RCC 7860 (cell line): Measurements from ENCODE around the gene NME3.
"Not testable (repeated sequence)": the region's sequence is repeated elsewhere in the genome, so short reads cannot be mapped to it uniquely, and the experiment has no call there.

ENCODE experiments used
- DNase-seq: peaks from one replicate; pipeline ENCODE4 v3.0.0-alpha.2; 2015; ENCODE audit warnings: low spot score
- FAIRE-seq: peaks from 2 replicates; lab custom pipeline; 2012; peaks lifted over from hg19 to GRCh38; lab: Jason Lieb, UNC

Gene NME3

GRCh38 chr16:1771188-1771863 lies at the start of gene NME3:
TSS of gene NME3 (minus strand) at chr16:1771543. CDS start at chr16:1771534, 9 bp downstream.
- FAIRE-seq (no peak), DNase-seq (no peak)

GRCh38 chr16:1820946-1821290 lies 49.6 kb upstream of the NME3 start:
- no peak for FAIRE-seq

GRCh38 chr16:1820096-1820945 lies 49.0 kb upstream of the NME3 start:
- no peak for FAIRE-seq
- no peak for DNase-seq

More at GRCh38 chr16:1820946-1821290, 49.6 kb upstream of the NME3 start:
- no peak for DNase-seq

- DNase-seq (no peak), FAIRE-seq (no peak)
Measured at GRCh38 chr16:1819611-1820010, 48.3 kb upstream of the NME3 start.

GRCh38 chr16:1818873-1819525 lies 47.7 kb upstream of the NME3 start:
- DNase-seq (no peak), FAIRE-seq (no peak)

GRCh38 chr16:1818204-1818872 lies 47.0 kb upstream of the NME3 start:
- no peak for FAIRE-seq
- no peak for DNase-seq

GRCh38 chr16:1817716-1818115 lies 46.4 kb upstream of the NME3 start:
- FAIRE-seq (no peak), DNase-seq (no peak)

GRCh38 chr16:1817276-1817589 lies 45.9 kb upstream of the NME3 start:
- no peak for DNase-seq
- FAIRE-seq = no peak

- FAIRE-seq (no peak), DNase-seq (no peak)
Measured at GRCh38 chr16:1816396-1817275, 45.3 kb upstream of the NME3 start.

GRCh38 chr16:1815461-1815860 lies 44.1 kb upstream of the NME3 start:
- FAIRE-seq = no peak
- no peak for DNase-seq

GRCh38 chr16:1812732-1813163 lies 41.4 kb upstream of the NME3 start:
- peak; percentile 26 for DNase-seq
- no peak for FAIRE-seq

- no peak for DNase-seq
- no peak for FAIRE-seq
Measured at GRCh38 chr16:1810536-1810935, 39.2 kb upstream of the NME3 start.

GRCh38 chr16:1810106-1810505 lies 38.8 kb upstream of the NME3 start:
- DNase-seq (no peak), FAIRE-seq (no peak)

- DNase-seq (no peak), FAIRE-seq (no peak)
Measured at GRCh38 chr16:1809281-1809801, 38.0 kb upstream of the NME3 start.

GRCh38 chr16:1808691-1809090 lies 37.3 kb upstream of the NME3 start:
- FAIRE-seq = no peak
- no peak for DNase-seq

- no peak for DNase-seq
- FAIRE-seq = no peak
Measured at GRCh38 chr16:1807626-1808025, 36.3 kb upstream of the NME3 start.

- DNase-seq (no peak), FAIRE-seq (no peak)
Measured at GRCh38 chr16:1800701-1801100, 29.4 kb upstream of the NME3 start.

GRCh38 chr16:1799263-1799662 lies 27.9 kb upstream of the NME3 start:
- DNase-seq, FAIRE-seq: not testable (repeated sequence)

- FAIRE-seq (no peak), DNase-seq (no peak)
Measured at GRCh38 chr16:1794908-1795666, 23.7 kb upstream of the NME3 start.
